ENCODE results near the gene ASTN2.

GRCh38 chr9:116491219-116491618, 923.6 kb downstream of the ASTN2 start:
- TF ChIP-seq, protein P1, sequence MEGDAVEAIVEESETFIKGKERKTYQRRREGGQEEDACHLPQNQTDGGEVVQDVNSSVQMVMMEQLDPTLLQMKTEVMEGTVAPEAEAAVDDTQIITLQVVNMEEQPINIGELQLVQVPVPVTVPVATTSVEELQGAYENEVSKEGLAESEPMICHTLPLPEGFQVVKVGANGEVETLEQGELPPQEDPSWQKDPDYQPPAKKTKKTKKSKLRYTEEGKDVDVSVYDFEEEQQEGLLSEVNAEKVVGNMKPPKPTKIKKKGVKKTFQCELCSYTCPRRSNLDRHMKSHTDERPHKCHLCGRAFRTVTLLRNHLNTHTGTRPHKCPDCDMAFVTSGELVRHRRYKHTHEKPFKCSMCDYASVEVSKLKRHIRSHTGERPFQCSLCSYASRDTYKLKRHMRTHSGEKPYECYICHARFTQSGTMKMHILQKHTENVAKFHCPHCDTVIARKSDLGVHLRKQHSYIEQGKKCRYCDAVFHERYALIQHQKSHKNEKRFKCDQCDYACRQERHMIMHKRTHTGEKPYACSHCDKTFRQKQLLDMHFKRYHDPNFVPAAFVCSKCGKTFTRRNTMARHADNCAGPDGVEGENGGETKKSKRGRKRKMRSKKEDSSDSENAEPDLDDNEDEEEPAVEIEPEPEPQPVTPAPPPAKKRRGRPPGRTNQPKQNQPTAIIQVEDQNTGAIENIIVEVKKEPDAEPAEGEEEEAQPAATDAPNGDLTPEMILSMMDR (IDR thresholded peaks at IDR 0.05 in 8 of 11, conservative IDR thresholded peaks at IDR 0.05 in 3 of 11): no peak
- no peak for TF ChIP-seq POLR2A (IDR thresholded peaks at IDR 0.05)

Measured in spleen (tissue), 7 donors.